NCI-H82 treated with DMSO at 0.1 percent for 48 hours (cell line): Measurements from ENCODE around the gene TBC1D24.

Source experiments
- DNase-seq: peaks from one replicate; lab custom pipeline; 2025; ENCODE audit not compliant: unreplicated experiment; lab: John Stamatoyannopoulos, UW

The TBC1D24 gene

DNA sequence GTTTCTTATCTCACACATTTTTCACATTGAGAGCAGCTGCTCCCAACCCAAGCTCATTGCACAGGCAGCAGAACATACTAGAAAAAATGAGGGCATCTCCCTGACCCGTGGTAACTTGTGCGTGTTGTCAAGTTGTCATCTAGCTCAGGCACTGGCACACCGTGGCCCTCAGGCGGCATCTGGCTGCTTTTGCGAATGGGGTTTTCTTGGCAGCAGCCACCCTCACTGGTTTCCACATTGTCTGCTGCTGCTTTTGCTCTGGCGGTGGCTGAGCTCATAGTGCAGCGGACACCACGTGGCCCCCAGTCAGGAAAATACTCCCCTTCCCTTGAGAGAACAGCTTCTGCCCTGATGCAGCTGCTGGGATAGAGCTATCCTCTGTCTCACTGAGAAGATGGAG, 24.4 kb upstream of the TBC1D24 start:
- DNase-seq = no peak

DNA sequence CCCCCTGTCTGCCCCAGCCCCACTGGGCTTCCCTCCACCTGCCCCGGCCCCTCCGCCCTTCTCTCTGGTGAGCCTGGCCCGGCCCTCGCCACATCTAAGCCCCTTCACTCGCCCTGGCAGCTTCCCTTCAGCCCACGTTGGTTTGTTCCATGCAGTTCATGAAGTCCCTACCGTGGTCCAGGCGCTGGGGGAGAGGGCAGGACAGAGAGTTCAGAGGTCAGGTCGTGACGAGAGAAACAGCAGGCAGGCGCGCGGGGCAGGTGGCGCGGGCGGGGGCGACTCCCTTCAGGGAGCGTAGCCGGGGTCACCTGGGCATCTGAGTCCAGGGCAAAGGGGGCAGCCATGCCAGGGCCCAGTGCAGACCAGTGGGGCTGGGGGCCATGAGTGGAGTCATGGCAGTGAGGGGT, 23.9 kb upstream of the TBC1D24 start:
- DNase-seq = no peak

DNA sequence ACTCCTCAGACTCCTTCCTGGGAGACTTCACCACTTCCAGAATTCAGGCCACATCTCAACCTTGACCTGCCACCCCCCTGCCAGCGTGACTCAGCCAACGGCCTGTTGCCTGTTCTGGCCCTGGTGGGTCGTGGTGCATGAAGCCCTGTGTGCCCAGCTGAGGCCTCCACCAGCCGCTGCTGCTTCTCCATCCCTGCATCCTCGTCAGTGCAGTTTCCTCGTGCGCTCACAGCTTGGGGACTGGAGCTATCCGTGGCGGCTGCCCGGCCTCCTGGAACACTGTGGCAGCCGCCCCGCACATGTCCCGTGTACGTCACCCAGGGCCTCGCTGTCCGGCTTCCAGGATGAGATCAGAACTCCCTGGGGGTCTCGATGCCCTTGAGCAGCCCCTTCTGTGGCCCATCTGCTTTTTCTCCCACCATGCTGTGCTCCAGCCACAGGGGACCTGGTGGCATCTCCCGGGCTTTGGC, 23.0 kb upstream of the TBC1D24 start:
- DNase-seq = no peak

DNA sequence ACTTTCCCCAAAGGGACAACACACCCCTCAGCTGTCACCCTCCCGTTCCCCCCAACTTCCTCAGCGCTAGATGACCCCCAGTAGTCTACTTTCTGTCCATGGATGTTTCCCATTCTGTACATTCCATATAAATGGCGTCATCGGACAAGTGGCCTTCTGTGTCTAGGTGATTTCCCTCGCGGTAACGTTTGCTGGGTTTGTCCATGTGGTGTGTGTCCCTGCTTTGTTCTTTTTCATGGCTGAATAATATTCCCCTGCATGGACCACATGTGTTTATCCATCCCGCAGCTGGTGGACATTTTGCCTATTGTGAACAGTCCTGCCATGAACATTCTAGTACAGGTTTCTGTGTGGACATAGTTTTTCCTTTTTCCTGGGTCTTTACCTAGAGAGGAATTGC, 22.3 kb upstream of the TBC1D24 start:
- no peak for DNase-seq

DNA sequence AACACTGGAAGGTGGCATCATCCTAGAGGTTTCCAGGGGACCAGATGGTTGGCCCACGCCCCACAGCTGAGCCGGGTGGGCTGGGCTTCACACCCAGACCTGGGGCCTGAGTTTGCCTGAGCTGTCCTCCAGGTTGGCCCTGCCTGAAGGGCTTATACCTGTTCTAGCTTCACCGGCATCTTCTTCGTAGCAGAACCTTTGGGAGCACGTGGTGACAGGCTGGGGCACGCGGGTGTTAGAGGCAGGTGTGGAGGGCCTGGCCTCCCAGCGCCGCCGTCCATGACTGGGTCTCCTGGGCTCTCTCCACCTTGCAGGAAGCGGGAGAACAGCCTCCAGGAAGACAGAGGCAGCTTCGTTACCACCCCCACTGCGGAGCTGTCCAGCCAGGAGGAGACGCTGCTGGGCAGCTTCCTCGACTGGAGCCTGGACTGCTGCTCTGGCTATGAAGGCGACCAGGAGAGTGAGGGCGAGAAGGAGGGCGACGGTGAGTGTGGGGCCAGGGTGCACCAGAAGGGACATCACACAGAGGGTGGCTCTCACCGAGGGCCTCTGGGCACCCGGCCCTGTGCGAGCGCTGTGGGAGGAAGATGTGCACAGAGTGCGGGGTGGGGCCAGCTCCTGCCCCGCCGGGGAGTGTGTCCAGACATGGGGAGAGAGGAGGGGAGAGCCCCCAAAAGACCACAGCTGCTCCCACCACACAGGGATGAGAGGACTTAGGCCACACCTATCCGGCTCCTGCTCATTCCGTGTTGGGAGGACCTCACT, 19.7 kb upstream of the TBC1D24 start:
- DNase-seq = no peak

DNA sequence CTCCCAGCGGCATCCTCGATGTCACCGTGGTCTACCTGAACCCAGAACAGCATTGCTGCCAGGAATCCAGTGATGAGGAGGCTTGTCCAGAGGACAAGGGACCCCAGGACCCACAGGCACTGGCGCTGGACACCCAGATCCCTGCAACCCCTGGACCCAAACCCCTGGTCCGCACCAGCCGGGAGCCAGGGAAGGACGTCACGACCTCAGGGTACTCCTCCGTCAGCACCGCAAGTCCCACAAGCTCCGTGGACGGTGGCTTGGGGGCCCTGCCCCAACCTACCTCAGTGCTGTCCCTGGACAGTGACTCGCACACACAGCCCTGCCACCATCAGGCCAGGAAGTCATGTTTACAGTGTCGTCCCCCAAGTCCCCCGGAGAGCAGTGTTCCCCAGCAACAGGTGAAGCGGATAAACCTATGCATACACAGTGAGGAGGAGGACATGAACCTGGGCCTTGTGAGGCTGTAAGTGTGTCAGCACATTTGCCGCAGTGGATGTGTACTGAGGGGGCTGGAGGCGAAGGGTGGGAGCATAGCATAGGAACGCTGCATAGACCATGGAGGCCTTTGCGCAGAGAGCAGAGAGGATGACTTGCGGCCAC, 18.3 kb upstream of the TBC1D24 start:
- no peak for DNase-seq

DNA sequence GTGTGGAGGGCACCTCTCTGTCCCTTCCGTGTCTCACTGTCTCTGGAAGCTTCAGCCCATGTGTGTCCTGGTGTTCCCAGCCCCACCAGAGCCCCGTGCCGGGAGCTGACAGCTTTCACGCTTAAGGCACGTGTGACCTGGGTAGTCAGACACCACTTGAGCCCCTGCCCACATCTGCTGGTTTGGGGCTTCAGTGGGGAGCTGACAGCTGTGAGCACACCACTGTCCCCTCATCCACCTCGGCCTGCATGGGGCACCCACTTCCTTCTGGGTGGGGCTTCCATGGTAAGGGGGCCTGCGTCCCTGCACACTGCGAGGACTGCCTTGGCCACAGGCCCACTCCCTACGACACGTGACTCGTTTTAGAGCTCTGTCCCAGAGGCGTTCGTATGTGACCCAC, 17.7 kb upstream of the TBC1D24 start:
- DNase-seq = no peak

DNA sequence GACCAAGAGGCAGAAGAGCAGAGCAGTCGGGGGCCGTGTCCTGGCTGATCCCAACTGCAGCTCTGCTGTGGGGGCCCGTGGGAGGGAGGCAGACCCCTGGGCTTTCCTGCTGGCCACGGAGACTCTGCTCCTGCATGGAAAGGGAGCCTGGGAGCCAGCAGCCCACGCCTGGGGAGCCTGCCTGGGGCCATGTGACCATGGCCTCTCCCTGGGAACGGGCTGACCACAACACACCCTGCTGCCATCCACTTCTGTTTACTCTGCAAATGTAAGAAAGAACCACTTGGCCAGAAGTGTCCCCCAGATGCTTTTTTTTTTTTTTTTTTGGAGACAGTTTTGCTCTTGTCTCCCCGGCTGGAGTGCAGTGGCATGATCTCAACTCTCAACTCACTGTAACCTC, 17.0 kb upstream of the TBC1D24 start:
- no peak for DNase-seq

DNA sequence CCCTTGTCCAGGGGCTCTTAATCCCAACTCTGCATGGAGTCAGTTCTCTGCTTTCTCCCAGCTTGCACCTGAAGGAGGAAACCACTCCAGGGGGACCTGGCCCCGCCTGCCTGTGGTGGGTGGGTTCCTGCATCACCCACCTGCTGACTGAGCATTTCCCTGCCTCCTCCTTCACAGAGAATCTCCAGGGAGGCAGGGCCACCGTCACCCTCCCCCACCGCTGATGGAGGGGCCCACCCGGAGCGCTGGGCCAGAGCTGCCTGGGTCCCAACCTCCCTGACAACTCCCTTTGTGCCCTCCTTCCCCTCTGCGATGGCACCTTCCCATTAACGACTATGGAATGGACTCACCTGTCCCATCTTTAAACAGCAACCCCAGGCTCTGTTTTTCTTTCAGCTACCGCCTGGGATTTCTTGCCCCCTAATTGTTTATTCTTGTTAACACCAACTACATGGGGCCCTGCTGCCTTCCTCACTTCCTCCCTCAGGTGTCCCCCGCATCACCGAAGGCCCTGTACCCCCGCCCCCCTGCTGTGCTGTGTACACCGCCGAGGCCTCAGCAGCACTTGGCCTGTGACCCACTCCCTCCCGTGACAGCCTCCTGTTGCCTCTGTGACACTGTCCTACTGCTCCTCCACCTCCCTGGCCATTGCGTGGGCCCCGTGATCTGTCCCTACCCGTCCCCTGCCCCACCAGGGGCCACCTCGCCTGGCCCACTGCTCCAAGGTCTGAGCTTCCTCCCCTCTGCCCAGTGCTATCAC, 15.9 kb upstream of the TBC1D24 start:
- no peak for DNase-seq

DNA sequence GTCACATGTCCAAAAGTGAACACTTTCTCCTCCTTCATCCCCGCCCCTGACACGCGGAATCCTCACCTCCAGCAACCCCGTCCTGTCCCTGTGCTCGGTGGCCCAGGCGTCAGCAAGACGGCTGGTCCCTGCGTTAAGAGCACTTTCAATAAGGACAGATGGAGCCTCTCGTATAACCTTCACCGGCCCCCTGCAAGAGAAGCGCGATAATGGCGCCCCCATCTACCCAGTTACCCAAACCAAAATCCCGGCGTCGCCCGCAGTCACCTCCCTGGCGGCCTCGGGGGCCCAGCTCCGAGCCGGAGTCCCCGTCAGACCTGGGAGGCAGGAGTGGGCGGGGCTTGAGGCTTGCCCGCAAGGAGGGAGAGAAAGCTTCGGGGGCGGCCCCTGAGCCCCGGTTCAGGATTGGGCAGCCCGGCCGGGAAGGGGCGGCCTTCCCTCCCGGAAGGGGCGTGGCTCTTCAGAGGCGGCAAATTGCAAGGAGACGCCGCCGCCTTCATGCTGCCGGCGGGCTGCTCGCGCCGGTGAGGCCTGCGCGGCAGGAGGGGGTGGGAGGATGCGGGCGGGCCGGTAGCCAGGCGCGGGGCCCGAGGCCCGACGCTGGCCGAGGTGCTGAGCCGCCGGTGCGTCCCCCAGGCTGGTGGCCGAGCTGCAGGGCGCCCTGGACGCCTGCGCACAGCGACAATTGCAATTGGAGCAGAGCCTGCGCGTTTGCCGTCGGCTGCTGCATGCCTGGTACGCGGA, 15.1 kb upstream of the TBC1D24 start, which contains the start of gene TEDC2:
Gene TEDC2, plus strand, starts transcription at position 463 of the 744 bp plus-strand sequence. Its CDS starts 36 bp downstream, at position 499.
- DNase-seq = peak; percentile 92

DNA sequence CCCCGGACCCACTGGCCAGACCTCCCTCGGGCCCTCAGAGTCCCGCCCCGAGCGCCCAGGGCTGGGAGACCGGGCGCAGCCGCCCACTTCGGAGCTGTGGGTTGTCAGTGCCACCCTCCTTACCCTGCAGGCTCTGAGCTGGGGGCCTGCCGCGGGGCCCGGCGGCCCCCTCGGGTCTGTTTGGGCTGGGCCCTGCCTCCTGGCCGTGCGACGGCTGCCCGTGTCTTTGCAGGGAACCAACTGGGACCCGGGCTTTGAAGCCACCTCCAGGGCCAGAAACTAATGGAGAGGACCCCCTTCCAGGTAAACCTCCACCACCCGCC, 14.6 kb upstream of the TBC1D24 start:
- DNase-seq = no peak

DNA sequence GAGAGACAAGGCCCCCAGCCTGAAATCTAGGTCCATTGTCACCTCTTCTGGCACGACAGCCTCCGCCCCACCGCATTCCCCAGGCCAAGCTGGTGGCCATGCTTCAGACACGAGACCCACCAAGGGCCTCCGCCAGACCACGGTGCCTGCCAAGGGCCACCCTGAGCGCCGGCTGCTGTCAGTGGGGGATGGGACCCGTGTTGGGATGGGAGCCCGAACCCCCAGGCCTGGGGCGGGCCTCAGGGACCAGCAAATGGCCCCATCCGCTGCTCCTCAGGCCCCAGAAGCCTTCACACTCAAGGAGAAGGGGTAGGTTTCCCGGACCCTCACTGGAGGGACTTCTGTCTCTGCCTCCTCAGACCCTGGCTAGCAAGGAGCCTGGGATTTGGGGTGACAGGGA, 14.0 kb upstream of the TBC1D24 start:
- DNase-seq = no peak

DNA sequence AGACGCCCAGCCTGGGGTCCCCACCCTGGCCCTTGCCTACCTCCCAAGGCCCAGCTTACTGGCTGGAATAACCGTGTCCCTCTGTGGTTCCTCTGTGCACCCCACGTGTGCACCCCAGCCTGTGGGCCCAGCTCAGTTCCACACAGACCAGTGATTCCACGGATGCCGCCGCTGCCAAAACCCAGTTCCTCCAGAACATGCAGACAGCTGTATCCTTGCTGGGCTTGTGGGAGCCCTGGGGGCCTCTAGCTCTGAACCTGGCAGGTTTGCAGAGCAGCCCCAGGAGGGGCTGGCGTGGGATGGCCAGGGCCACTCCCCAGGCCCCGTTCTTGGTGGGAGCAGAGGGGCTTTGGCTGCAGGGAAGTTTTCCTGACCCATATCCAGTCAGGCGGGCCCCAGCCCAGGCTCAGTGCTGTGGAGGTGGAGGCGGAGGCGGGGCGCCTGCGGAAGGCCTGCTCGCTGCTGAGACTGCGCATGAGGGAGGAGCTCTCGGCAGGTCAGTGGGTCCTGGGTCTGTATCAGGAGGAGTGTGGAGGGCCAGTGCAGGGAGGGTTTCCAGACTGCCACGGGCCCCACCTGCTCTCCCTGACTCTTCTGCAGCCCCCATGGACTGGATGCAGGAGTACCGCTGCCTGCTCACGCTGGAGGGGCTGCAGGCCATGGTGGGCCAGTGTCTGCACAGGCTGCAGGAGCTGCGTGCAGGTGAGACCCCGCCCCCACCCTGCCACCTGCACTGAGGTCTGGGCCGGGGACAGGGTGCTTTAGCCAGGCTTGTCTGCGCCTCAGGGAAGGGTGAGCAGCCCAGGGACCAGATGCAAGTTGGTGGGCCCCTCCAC, 12.7 kb upstream of the TBC1D24 start:
- DNase-seq = no peak

DNA sequence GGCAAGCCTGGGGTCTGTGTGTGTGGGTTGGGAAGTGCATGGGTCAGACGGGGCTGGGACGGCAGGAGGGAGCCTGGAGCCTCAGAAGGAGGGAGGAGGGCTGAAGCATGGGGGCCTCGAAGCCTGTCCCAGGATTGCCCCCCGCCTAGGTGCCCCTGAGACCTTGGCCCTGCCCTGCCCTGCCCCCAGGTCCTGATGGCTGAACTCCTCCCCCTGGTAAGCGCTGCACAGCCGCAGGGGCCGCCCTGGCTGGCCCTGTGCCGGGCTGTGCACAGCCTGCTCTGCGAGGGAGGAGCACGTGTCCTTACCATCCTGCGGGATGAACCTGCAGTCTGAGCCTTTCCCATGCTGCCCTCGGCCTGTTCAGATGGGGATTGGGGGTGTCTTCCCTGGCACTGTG, 10.6 kb upstream of the TBC1D24 start:
- no peak for DNase-seq

DNA sequence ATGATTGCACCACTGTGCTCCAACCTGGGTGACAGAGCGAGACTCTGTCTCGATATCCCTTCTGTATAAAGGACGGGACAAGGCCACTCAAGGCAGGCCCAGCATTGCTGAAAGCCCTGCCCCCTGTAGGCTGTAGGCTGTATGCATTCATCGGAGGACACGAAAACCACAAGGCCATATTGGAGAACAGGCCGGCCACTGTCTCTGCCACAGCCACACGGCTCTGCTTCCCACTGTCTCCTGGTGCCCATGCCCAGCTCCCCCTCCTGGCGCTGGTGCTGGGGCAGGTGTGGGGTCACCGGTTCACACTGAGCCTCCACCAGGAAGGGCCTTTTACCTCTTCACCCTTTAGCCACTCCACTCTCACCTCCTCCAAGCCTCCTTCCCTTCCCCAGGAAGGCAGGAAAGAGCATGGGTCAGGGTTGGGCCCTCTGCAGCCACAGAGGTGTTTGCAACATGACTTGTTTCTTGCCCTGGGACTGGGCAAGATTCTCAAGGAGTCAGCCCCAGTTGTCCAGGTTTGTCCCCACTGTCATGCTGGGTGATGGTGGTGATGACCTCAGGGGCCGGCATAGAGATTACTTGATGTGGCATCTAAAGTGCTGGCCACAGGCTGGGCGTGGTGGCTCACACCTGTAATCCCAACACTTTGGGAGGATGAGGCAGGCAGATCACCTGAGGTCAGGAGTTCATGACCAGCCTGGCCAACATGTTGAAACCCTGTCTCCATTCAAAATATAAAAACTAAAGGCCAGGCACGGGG, 9.1 kb upstream of the TBC1D24 start:
- no peak for DNase-seq

DNA sequence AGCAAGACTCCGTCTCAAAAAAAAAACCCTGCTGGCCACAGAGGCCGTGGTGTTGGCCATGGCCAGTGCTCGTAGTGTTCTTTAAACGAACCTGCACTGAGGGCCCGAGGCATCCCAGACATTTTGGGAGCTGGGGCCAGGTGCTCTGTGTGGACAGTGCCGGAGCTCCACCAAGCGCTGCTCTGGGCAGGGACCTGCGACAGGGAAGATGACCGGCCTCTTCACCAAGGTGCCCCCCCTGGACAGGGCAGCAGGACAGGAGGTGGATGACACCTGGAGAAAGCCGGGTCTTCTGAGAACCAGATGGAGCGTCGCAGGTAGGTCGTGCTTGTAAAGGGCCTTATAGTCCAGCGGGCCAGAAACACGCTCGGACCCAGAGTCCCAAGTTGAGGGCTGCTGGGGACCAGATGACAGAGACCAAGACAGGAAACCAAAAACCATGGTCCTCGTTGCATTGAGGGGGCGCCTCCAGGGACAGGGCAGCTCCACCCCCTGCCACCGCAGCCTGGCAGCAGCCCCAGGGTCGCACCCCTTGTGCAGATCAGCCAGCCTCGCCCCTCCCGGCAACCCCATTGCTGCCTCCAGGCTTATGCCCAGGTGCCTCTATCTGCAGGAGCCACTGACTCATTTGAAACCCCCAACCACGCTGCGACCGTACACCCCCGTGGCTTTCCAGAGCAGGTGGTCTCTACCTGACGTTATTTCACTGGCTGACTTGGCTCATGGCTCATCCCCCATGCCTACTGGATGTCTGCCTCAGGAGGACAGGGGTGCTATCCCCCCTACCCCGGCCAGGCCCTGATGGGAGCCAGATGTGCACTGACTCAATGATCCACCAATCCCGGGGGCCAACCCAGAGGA, 8.0 kb upstream of the TBC1D24 start:
- no peak for DNase-seq

DNA sequence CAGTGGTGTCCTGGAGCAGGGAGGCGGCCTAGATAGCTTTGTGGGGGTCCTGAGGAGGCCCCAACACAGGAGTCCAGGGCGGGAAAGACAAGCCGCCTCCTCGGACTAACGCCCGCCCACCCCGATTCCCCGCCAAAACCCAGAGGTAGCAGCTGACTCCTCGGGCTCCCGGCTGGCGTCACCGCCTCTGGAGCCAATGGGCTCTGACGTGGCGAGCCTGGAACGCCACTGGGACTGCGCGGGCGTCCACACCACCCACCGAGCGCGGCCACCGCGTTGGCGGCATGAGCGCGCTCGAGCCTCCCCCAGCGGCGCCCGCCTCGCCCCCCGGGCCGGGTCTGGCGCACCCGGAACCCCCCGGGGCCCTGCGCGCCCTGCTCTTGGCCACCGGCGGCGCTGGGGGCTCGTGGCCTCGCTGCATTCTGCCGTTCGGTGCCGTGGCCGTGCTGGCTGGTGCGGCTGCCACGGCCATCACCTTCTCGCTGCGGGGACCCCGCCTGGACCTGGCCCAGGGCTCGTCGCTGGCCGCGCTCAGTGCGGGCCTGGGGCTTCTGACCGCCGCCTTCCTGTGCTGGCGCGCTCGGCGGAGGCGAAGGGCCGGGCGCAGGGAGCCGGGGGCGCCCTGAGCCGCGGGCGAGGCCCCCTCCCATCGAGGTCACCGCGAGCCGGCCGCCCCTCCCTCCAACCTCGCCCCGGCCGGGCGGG, 7.2 kb upstream of the TBC1D24 start:
- peak; percentile 59 for DNase-seq

DNA sequence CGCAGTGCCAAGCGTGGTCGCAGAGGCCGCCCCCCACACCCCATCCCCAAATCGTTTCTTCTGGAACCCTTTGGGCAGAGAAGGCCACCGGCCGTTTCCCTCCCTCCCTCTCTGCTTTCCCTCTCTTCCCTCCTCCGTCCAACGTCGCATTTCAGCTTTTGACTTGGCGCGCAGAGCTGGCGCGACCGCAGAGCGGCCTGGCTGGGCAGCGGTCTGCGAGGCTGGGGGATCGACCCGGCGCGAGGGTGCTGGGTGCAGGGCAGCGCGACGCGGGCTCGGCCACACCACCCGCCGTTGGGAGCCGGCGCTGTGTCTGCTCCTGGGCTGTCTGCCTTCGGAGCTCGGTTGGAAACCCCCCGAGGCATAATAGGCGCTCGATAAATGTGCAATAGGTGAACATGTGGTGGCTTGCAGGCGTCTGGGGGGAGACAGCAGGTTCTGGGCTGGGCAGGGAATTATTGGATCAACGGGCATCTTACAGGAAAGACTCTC, 6.6 kb upstream of the TBC1D24 start:
- DNase-seq = peak; percentile 97
